Pons (tissue), 1 donor: Measurements from ENCODE around the gene IL17A.
"Not testable (repeated sequence)": the region's sequence is repeated elsewhere in the genome, so short reads cannot be mapped to it uniquely, and the experiment has no call there.

ENCODE experiments used
- DNase-seq: peaks from one replicate; pipeline ENCODE4 v3.0.0-alpha.2; 2016; ENCODE audit warnings: low spot score

IL17A gene

DNA sequence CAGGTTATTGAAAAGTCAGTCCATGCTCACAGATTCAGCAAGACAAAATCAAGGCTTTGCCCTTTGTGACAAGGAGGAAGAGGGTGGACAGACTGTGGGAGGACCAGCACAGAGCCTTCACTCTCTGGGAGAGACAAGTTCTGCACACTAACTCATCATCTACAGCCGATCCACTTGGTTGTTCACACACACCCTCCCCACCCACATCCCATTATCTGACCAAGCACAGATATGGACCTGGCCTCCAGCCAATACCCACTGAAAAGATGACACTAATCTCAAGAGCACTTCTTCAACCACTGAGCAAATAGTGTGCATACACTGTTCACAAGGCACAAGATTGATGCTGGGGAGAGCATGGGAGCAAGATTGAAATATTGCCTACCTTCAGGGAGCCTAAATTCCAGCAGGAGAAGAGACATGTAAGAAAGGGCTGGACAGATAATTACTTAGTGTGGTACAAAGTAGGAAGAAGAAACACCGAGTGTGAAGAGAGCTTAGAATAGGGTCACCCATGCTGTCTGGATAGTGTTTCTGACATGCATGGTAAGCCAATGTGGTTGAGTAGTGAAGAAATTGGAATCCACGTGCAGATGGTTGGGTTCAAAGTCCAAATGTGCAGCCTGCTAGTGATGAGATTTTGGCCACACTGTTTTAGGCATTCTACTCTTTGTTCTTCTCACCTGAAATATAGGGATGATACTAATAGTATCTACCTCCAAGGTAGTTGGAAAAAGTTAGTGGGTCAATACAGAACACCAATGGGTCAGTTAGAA is 21.7 kb upstream of the IL17A start:
- DNase-seq: no peak

DNA sequence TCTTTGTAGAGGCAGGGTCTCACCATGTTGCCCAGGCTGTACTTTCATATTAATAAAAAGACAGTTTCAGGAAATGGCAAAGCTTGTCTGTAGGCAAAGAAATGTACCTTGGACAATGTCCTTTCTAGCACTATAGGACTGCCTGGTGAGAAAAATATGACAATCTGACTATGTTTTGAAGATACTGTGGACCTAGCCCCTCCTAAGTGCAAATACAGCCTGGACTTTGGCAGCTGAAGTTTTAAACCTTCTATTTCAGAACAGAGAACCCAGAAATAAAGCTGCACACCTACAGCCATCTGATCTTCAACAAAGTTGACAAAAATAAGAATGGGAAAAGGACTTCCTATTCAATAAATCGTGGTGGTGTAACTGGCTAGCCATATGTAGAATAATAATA is 18.9 kb upstream of the IL17A start:
- DNase-seq: no peak

DNA sequence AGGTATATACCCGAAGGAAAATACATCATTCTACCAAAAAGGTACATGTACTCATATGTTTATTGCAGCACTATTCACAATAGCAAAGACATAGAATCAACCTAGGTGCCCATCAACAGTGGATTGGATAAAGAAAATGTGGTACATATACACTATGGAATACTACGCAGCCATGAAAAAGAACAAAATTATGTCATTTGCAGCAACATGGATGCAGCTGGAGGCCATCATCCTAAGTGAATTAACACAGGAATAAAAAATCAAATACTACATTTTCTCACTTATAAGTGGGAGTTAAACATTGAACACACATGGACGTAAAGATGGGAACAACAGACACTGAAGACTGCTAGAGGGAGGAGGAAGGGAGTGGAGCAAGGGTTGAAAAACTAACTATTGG is 17.8 kb upstream of the IL17A start:
- DNase-seq: not testable (repeated sequence)

DNA sequence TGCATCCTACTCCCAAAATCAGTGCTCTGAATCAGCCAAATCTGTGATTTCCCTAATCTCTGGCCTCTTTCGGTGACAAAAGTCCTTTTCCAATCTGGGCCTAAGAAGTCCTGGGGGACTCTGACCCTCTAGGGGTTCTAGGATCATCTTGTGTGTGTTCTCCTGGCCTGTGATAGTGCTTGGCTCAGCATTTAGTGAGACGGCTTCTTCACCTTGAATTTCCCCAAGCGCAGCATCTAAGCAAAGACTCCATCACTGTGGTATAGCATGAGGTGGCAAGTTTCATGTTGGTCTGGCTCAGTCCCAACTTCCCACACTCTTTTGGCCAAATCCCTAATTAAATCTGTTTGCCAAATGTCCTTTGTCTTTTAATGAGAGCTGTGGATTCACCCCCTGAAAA is 12.1 kb upstream of the IL17A start:
- DNase-seq: no peak

- no peak for DNase-seq
Measured at GRCh38 chr6:52176550-52176949, 9.6 kb upstream of the IL17A start.

DNA sequence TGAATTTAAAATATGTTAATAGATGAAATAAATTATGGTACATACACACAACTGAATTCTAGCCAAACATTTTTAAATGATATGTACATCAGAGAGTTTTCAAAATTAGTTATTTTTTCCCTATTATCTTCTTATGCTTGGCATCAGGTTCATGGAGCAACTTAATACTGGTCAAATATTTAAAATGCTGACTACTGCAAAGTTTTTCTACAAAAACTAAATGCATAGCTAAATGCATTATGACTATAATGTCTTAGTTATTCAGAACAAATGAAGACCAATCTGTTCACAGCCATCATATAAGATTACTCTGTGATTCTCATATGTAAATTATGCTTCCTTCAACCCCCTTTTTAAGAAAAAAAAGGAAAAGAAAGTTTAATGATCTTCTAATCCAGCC is 8.2 kb upstream of the IL17A start:
- DNase-seq: no peak

- DNase-seq: no peak
Measured at GRCh38 chr6:52180787-52181558, 5.2 kb upstream of the IL17A start.

GRCh38 chr6:52183131-52183713 is 3.0 kb upstream of the IL17A start:
- DNase-seq: no peak

DNA sequence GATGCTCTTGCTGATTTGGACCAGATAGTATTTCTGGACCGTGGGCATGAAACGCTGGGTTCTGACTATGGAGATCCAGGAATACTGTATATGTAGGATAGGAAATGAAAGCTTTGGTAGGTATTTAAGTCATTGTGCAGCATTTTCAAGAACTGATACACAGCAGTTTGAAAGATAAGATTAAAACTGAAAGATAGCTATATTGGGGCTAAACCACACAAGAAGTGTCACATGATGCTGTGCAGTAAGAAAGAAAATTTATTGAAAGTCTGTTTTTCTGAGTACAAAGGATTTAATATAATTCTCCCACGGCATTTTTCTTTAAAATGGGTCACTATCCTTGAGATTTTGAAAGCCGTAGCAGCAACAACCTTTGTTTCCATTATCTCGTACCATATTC is 305 bp downstream of the IL17A start:
- DNase-seq: no peak

- DNase-seq: no peak
Measured at GRCh38 chr6:52187098-52187497, 923 bp downstream of the IL17A start.

GRCh38 chr6:52189974-52190373 is 3.8 kb downstream of the IL17A start:
- no peak for DNase-seq

- DNase-seq: no peak
Measured at GRCh38 chr6:52190409-52190808, 4.2 kb downstream of the IL17A start.

GRCh38 chr6:52191824-52192223 is 5.6 kb downstream of the IL17A start:
- DNase-seq: no peak

DNA sequence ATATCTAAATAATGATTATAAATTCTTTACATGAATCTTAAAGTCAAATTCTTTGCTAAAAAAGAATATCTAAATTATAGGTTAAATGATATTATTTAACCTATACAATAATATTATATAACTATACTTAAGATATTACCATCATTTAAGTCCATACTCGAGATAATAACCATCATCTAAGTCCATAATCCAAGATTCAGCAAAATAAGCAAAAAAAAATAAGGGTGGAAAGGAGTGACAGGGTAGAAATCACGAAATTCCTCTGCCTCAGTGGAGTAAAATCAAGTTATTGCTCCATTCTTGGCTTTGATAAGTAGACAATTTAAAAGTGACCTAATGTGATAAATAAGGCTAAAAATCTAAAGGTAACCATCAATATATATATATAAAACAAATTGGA is 9.7 kb downstream of the IL17A start:
- no peak for DNase-seq

DNA sequence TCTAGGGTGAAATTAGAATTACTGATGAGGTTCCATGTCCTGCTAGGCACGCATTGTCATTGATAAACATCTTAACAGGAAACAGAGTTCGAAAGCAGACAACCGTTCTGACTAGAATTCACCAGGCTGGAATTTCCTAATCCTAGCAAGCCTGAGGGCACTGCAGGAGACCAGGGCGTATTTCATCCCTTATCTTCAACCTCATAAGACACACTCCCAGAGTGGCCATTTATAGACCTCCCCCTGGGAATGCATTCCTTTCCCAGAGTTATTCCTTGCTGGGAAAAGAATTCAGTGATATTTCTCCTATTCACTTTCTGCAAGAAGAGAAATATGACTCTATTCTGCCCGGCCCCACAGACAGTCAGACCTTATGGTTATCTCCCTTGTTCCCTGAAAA is 13.9 kb downstream of the IL17A start:
- not testable (repeated sequence) for DNase-seq

GRCh38 chr6:52201046-52201445 is 14.9 kb downstream of the IL17A start:
- no peak for DNase-seq

GRCh38 chr6:52201493-52201892 is 15.3 kb downstream of the IL17A start:
- no peak for DNase-seq

DNA sequence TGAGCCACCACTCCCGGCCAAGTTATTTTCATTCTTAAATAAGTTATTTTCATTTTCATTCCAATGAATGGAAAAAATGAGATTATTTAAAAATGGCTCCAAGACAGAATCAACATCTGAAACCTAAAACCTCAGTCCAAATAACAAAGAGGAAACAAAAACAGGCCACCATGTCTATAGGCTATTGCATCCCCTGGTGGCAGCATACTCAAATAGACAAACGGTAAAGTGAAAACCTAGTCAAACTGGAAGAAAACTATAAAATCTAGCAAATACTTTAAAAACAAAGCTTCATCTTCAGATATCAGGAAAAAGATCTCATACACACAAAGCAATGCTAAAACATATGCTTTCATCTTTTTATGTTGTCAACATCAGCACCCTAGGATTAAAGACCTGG is 20.9 kb downstream of the IL17A start:
- DNase-seq: no peak

DNA sequence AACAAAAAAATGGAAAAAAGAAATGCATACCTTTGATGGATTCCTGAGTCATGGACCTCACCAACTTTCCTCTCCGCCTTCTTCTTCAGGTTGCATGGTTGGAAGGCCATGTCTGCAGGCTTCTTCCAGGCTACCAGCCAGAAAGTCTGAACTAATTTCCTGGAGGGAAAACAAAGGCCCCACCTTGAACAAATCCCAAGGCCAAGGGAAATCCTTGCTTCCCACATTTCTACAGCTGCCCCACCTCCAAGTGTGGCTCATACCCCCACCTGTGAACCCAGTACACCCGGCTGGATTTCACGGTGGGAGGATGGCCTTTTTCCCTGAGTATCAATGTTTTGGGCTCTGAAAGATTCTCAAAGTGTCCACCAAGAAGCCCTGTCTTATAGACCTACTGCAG is 22.4 kb downstream of the IL17A start:
- no peak for DNase-seq

DNA sequence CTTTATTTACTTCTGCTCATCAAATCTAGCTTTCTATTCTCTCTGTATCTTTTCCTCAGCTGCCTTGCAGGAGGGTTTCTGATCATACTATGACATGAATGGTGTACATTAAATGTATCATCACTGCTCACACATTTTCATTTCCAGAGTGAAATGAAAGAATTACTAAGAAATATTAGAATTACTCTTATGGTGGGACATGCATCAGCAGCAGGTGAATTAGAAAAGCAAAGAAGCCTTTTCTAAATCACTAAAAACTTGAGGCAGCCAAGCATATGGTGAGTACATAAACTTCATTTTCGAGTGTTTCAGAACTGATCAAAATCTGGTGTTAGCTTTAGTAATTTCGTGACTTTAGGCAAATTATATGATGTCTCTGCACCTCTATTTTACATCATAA is 23.6 kb downstream of the IL17A start:
- no peak for DNase-seq

DNA sequence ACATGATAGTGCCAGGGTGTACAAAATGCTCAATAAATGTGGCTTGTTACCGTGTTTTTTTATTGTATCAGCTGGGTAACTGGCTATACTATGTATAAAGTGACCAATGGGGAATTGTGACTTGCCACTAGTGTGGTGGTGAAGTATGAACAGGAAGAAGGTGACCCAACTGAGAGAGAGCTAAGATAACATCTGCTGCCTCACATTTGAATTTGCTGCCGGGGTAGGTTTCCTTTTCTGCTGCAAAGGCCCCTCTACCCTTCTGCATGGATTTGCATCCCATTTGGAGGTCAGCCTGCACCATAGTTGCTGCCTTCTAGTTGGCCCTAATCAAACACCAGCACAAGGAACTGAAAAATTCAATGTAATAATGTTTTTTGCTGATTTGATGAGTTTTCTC is 24.1 kb downstream of the IL17A start:
- no peak for DNase-seq

DNA sequence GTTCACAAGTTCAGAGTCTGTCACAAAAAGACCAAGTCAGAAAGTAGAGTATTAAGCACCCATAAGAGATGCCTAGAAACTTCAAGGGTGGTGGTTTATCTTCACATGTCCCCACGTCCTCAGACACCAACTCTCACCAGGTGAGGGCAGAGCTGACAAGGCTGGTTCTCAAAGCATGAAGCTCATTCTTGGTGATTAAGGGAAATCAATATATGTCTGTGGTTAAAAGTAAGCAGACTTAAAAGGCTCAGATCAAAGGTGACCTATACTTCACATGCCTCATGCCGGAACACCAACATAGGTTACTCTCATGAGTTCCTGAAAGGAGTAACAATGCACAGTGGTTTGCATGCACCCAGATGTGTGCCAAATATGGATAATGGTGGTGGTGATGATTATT is 27.0 kb downstream of the IL17A start:
- no peak for DNase-seq

DNA sequence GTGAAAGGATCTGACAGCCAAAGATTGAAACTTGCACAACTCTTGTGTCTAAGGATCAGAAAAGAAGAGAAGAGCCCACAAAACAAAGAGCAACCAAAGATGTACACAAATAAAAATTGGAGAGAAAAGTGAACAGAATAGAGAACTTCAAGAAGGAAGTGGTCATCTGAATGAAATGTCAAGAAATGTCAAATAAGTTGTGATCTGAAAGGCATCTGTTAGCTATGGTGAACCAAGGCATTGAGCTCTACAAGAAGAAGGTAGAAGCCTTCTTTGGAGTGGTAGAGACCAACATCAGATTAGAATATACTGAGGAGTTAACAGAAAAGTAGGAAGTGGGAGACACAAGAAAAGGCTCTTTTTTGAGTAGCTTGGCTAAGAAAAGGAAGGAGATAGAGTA is 29.6 kb downstream of the IL17A start:
- no peak for DNase-seq
